Activated gamma-delta T cell (primary cell): Measurements from ENCODE around the gene ERN2.
"Not testable (repeated sequence)": the region's sequence is repeated elsewhere in the genome, so short reads cannot be mapped to it uniquely, and the experiment has no call there.

Source experiments
- DNase-seq: peaks from one replicate; lab custom pipeline; 2025; lab: John Stamatoyannopoulos, UW
- total RNA-seq, 2 donors: gene quantifications; one replicate each; lab custom pipeline; 2026; lab: John Stamatoyannopoulos, UW

ERN2 gene
- 0 to 0.05 reads per million in 2 donors for total RNA-seq

- DNase-seq: no peak
Measured at GRCh38 chr16:23712976-23713375, at the start of gene ERN2. TSS of gene ERN2 (minus strand) at chr16:23713222. CDS start at chr16:23713187, 35 bp downstream.

DNA sequence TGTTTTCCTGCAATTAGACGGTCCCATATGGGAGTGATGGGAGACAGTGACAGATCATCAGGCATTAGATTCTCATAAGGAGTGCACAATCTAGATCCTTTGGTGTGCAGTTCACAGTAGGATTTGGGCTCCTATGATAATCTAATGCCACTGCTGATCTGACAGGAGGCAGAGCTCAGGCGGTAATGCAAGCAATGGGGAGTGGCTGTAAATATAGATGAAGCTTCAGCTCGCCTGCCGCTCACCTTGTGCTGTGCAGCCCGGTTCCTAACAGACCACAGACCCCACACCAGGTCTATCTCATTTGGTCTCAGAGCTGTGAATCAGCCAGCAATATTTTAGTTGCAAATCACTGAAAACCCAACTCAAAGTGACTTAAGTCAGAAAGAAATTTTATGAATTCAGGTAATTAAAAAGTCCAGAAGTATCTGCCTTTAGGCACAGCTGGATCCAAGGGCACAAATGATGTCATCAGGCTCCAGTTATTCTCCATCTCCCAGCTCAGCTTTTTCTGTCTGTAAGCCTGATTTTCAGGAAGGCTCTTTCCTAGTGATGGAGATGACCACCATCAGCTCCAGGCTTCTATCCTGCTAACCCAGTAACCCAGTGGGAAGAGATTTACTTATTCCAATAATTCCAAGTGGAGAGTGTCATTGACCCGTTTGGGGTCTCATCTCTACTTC lies 45.1 kb upstream of the ERN2 start:
- DNase-seq: no peak

DNA sequence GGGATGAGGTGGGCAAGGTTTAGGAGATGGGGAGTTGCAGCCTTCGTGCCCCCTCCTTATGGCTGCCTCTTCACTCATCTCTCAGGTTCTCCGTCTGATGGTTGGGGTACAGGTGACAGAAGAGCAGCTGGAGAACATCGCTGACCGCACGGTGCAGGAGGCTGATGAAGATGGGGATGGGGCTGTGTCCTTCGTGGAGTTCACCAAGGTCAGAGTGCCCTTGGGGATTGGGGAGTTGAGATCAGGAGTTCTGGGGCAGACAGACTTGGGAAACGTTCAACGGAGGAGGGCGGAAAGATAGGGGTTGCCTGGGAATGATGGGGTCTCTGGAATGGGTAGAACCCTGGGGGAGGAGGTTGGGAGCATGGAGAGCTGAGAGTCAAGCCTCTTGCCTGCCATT lies 44.1 kb upstream of the ERN2 start:
- no peak for DNase-seq

GRCh38 chr16:23755484-23755809 lies 42.4 kb upstream of the ERN2 start:
- DNase-seq: no peak

DNA sequence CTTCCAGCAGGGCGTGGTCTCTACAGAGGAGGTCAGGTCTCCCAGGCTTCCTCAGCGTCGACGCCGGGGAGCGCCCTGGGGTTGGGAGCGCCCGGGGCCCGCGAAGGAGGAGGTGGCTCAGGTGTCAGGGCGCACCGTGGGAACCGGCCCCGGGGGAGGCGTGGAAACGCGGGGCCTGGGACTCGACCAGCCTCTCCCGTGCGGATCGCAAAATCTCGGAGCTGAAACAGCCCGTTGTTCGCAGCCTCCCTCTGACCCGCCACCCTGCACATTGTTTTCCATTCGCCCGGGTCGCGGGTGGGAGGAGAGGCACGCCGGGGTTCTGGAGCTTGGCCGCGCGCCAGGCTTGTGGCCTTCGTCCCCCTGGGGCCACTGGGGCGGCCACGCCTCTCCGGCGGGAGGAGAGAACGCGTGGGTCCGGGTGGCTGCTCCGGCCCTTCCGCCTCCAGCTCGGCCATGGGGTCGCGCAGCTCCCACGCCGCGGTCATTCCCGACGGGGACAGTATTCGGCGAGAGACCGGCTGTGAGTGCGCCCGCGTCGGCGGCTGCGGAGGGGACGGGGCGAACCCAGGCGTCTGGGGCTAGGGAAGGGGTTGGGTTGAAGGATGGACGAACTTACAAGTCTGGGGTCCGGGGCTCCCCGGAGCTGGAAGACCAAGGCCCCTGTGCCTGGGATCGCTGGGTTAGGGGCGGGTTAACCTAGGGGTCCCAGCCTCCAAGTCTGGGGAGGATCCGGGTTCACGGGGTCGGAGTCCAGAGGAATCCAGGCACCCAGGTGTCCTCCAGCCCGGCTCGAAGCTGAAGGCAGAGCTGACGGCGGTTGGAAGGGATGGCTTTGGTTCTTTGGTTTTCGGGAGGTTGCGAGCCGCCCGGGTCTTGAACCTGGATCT lies 41.8 kb upstream of the ERN2 start, which contains the start of gene CHP2:
Gene CHP2 (plus strand): TSS at position 433 of the 890 bp plus-strand sequence. CDS start 24 bp downstream, at position 457.
- no peak for DNase-seq

DNA sequence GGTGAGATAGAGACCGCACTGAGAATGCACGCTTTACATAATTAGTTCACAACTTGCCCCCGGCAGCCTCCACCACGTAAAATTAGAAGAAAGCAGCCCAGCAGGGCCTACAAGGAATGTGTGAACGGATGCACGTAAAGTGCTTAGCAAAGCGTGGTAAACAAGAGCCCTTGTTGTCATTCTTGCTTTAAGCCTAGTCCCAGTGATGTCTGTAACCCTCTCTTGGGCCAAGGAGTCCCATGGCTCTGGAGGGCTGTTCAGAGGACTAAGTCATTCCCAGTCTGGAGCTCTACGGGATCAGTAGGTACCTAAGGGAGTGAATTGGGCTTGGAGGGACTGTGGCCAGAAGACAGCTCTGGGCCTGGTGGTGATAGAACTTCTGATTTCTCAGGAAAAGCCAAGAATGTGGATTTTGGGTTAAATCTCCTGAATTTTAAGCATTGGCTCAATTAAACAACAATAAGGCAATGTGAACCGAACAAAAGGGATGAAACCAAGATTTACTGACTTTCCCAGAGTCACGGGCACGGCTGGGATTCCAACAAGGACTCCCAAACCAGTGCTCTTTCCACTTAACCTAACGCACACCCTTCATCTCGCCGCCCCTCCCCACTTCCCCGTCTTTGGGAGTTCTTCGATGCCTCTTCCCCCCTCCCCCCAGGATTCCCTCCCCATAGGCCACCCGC lies 41.0 kb upstream of the ERN2 start:
- no peak for DNase-seq

GRCh38 chr16:23751053-23751452 lies 38.0 kb upstream of the ERN2 start:
- DNase-seq: not testable (repeated sequence)

GRCh38 chr16:23748630-23749029 lies 35.6 kb upstream of the ERN2 start:
- DNase-seq: no peak

- no peak for DNase-seq
Measured at GRCh38 chr16:23745263-23745662, 32.2 kb upstream of the ERN2 start.

DNA sequence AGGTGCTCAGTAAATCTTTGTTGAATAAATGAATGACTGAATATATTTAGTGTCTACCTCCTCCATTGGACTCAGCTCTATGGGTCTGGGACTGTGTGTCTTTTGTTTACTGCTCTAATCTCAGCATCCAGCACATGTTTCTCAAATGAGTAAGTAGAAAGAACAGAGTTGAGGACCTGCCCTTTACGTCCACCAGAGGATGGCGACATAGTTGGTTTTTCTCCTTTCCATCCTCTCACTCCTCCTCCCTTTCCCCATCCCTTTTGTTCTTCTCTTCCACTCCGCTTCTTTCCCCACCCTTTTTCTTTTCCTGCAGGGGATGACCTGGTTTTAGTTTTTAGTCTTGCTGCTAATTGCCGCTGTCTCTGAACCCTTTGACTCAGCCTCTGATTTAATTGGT lies 29.7 kb upstream of the ERN2 start:
- DNase-seq: no peak

DNA sequence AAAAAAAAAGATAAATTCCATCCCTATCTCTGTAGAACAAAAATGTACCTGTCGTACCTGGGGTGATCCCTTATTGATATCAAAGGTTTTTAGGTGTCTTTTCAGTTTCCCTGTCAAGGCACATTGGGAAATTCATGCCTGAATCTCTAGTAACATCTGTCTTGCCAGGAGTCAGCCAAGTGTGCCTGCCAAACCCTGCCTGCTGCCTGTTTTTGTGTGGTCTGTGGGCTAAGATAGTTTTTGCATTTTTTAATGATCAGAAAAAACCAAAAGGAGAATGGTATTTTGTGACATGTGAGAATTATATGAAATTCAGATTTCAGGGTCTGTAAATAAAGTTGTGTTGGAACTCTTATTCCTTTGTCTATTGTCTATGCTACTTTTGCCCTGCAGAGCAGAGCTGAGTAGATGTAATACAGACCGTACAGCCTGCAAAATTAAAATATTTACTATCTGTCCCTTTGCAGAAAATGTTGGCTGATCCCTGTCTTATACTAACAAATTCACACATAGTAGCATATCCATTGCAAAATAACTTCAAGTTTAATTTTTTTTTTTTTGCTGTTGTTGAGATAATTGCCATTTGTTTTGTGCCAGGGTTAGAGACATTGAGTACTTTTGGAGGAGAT lies 28.8 kb upstream of the ERN2 start:
- DNase-seq: no peak

DNA sequence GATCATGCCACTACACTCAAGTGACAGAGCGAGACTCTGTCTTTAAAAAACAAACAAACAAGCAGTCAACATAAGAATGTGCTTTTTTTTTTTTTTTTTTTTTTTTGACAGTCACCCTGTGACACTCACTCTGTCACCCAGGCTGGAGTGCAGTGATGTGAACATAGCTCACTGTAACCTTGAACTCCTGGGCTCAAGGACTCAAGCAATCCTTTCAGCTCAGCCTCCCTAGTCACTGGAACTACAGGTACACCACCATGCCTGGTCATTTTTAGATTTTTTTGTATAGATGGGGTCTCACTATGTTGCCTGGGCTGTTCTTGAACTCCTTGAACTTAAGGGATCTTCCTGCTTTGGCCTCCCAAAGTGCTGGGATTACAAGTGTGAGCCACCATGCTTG lies 26.5 kb upstream of the ERN2 start:
- no peak for DNase-seq

DNA sequence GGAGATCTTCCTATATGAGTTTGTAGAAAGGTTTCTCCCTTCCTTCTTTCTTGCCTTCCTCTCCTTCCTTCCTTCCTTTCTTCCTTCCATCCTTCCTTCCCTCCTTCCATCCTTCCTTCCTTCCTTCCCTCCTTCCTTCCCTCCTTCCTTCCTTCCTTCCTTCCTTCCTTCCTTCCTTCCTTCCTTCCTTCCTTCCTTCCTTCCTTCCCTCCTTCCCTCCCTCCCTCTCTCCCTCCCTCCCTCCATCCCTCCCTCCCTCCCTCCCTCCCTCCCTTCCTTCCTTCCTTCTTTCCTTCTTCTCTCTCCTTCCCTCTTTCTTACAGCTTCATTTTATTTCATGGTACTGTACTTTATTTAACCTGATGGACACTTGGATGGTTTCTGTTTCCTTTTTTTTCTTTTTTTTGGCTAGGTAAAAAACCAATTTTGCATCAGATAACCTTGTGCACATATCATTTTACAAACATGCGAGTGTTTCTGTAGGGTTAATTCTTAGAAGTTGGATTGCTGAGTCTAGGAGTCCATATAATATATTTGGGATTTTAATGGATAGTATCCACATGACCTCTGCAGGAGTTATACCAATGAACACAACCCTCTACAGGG lies 24.5 kb upstream of the ERN2 start:
- not testable (repeated sequence) for DNase-seq

GRCh38 chr16:23734176-23734893 lies 21.3 kb upstream of the ERN2 start:
- DNase-seq: no peak

GRCh38 chr16:23729503-23730424 lies 16.7 kb upstream of the ERN2 start:
- DNase-seq: no peak

DNA sequence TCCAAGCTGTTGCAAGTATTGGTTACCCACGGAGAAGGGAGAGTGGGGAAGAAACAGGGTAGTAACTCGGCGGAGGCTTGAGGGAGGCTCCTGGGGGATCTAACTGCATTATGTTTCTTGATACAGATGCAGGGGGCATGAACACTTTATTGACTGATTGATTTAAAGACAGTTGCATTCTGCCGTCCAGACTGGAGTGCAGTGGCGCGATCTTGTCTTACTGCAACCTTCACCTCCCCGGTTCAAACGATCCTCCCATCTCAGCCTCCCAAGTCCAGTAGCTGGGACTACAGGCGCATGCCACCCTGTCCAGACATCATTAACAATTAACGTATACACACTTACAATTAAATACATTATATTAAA lies 15.1 kb upstream of the ERN2 start:
- DNase-seq: no peak

DNA sequence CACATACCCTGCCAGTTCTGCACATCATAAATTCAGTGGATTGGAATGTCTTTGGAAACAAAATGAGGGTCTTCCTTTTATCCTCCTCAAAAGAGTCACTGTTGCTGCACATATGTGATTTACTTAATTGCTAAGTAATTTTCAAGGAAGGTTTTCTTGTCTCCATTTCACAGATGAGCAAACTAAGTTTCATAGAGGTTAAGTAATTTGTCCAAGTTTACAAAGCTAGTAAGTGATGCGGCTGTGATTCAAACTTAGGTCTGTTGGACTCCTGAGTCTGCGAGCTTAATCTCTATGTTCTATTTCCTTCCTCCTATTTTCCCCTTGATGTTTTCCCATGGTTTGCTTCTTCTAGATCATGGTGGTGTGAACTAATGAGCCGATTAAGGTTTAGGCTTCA lies 13.7 kb upstream of the ERN2 start:
- no peak for DNase-seq

GRCh38 chr16:23724785-23725131 lies 11.7 kb upstream of the ERN2 start:
- no peak for DNase-seq

DNA sequence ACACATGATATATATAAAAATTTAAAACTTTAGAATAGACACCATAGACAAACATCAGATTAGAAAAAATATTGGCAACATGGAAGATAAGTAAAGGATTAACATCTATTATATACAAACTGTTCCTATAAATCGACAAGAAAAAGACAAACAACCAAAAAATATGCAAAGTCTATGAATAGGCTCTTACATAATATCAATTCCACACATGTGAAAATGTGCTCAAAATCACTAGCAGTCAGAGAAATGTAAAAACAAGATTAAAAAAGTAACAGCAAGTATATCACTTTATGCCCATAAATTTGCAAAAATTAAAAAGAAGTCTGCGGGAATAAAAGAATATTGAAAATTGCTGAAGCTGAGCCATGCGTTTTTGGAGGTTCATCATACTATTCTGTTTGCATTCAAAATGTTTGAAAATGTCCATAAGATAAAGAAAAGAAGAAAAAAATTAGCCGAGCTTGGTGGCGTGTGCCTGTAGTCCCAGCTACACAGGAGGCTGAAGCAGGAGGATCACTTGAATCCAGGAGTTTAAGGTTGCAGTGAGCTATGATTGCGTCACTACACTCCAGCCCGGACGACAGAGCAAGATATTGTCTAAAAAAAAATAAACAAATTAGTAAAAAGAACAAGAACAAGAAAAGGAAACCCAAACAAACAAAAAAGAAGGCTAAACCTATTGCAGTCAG lies 11.2 kb upstream of the ERN2 start:
- no peak for DNase-seq
